SK-N-SH (cell line): ENCODE results near the gene ZNF280D. TPM values are rescaled to one million over a fixed set of nuclear protein-coding genes. Genes with fewer than 3 reads are reported as not detected.

Source experiments
- CTCF ChIA-PET: fragments of 300-600, 350-600 bp; formaldehyde crosslinking; extraction: SDS; loops from one replicate; lab custom pipeline; 2021; lab: Yijun Ruan, JAX
- POLR2A ChIA-PET: fragments of 350-600 bp; sonication (Branson Sonifier 250); formaldehyde crosslinking; extraction: SDS; loops from one replicate; lab custom pipeline; 2020; ENCODE audit warnings: antibody characterized with exemption, inconsistent platforms; lab: Yijun Ruan, JAX
- DNase-seq: peaks from one replicate; pipeline ENCODE4 v3.0.0; 2012
- H2AFZ ChIP-seq: fragments of 200-600 bp; sonication (generic); 2 replicates; pipeline ENCODE4 v1.8.1; 2016; ENCODE audit warnings: antibody characterized with exemption, mild to moderate bottlenecking, low read depth
- H3F3A ChIP-seq: fragments of 200-600 bp; sonication (generic); replicated peaks from 2 replicates; pipeline ENCODE3; 2016; ENCODE audit warnings: antibody characterized with exemption, mild to moderate bottlenecking; ENCODE audit not compliant: insufficient read depth
- H3K27ac ChIP-seq, 2 experiments: fragments of 200-500 bp in 1 of 2; fragments of 200-600 bp in 1 of 2; sonication (Bioruptor generic) in 1 of 2; sonication (generic), shearing (Covaris generic) in 1 of 2; 2 replicates each; pipeline versions ENCODE4 v1.5.1 to v1.6.1; 2014 to 2016; ENCODE audit warnings: low read depth in 2 of 2, inconsistent platforms in 1 of 2, low read length in 1 of 2, mild to moderate bottlenecking in 1 of 2, mixed read lengths in 1 of 2
- H3K27me3 ChIP-seq: fragments of 200-600 bp; sonication (generic), shearing (Covaris generic); 2 replicates; pipeline ENCODE4 v1.6.1; 2016; ENCODE audit warnings: mixed run types; ENCODE audit not compliant: insufficient read depth
- H3K36me3 ChIP-seq, 2 experiments: fragments of 200-500 bp in 1 of 2; fragments of 200-600 bp in 1 of 2; sonication (Bioruptor generic) in 1 of 2; sonication (generic) in 1 of 2; replicated peaks in 1 of 2; 2 replicates each; pipeline versions ENCODE3 to v1.5.1; 2014 to 2016; ENCODE audit warnings: low read length in 1 of 2, mild to moderate bottlenecking in 1 of 2; ENCODE audit not compliant: insufficient read depth in 2 of 2, control insufficient read depth in 1 of 2
- H3K4me1 ChIP-seq, 2 experiments: fragments of 200-500 bp in 1 of 2; fragments of 200-600 bp in 1 of 2; sonication (Bioruptor generic) in 1 of 2; sonication (generic), shearing (Covaris generic) in 1 of 2; 2 replicates each; pipeline versions ENCODE4 v1.5.1 to v1.6.1; 2014 to 2016; ENCODE audit warnings: low read depth in 1 of 2, low read length in 1 of 2, mixed run types in 1 of 2; ENCODE audit not compliant: insufficient read depth in 2 of 2, control insufficient read depth in 1 of 2
- H3K4me2 ChIP-seq: fragments of 200-600 bp; sonication (generic), shearing (Covaris generic); 2 replicates; pipeline ENCODE4 v1.6.1; 2017; ENCODE audit warnings: mixed run types
- H3K4me3 ChIP-seq, 2 experiments: fragments of 200-500 bp in 1 of 2; fragments of 200-600 bp in 1 of 2; sonication (Bioruptor generic) in 1 of 2; sonication (generic), shearing (Covaris generic) in 1 of 2; 2 replicates each; pipeline versions ENCODE4 v1.5.1 to v1.8.1; 2014 to 2016; ENCODE audit warnings: low read depth in 2 of 2, inconsistent platforms in 1 of 2, low read length in 1 of 2, mild to moderate bottlenecking in 1 of 2, mixed read lengths in 1 of 2, moderate library complexity in 1 of 2
- H3K79me2 ChIP-seq: fragments of 200-600 bp; sonication (generic); 2 replicates; pipeline ENCODE4 v1.8.1; 2017; ENCODE audit warnings: mild to moderate bottlenecking; ENCODE audit not compliant: insufficient read depth
- H3K9ac ChIP-seq: fragments of 200-600 bp; sonication (generic); 2 replicates; pipeline ENCODE4 v1.6.1; 2017; ENCODE audit warnings: mixed run types
- H3K9me2 ChIP-seq: fragments of 200-600 bp; sonication (generic); 2 replicates; pipeline ENCODE4 v1.6.1; 2017; ENCODE audit warnings: mixed run types
- H3K9me3 ChIP-seq: fragments of 200-600 bp; sonication (generic); 2 replicates; pipeline ENCODE4 v1.6.1; 2017; ENCODE audit warnings: mixed run types, mild to moderate bottlenecking, moderate library complexity
- H4K20me1 ChIP-seq: fragments of 200-600 bp; sonication (generic); 2 replicates; pipeline ENCODE4 v1.6.1; 2017; ENCODE audit warnings: mild to moderate bottlenecking, mixed run types; ENCODE audit not compliant: insufficient read depth
- ELF1 ChIP-seq: IDR thresholded peaks from 2 replicates; pipeline ENCODE4 v1.4.0; 2012
- EZH2phosphoT487 ChIP-seq: fragments of 200-600 bp; sonication (generic); IDR thresholded peaks from 2 replicates; pipeline ENCODE4 v1.6.1; 2017; ENCODE audit warnings: low read depth, mixed run types, mild to moderate bottlenecking, antibody characterized with exemption, moderate library complexity, borderline replicate concordance
- FOSL2 ChIP-seq: IDR thresholded peaks from 2 replicates; pipeline ENCODE4 v1.4.0; 2012; ENCODE audit warnings: low read depth, mild to moderate bottlenecking, moderate library complexity, borderline replicate concordance
- NFIC ChIP-seq: IDR thresholded peaks from 2 replicates; pipeline ENCODE4 v1.4.0; 2012; ENCODE audit warnings: borderline replicate concordance
- POLR2AphosphoS5 ChIP-seq: IDR thresholded peaks from 2 replicates; pipeline ENCODE4 v1.6.1; 2012; ENCODE audit warnings: low read depth, low read length
- SMC3 ChIP-seq: IDR thresholded peaks from 2 replicates; pipeline ENCODE4 v1.6.1; 2012; ENCODE audit warnings: low read depth, low read length, improper control_type of control experiment
- TCF12 ChIP-seq: IDR thresholded peaks from 2 replicates; pipeline ENCODE4 v1.4.0; 2012
- YY1 ChIP-seq: IDR thresholded peaks from 2 replicates; pipeline ENCODE4 v1.4.0; 2012; ENCODE audit warnings: low read depth, mild to moderate bottlenecking
- WGBS: methylation state at CpG from one replicate; pipeline ENCODE4 v1.1.6; 2017; ENCODE audit warnings: low lambda C conversion rate; 5-methylcytosine and 5-hydroxymethylcytosine counted together
- polyA plus RNA-seq, 3 experiments: library from polyadenylated mRNA; depleted of rRNA; stranded (reverse); fragments of >200 nt; gene quantifications; 2 replicates each; pipeline ENCODE4 v1.2.3, GENCODE V29; 2012
- TF ChIP-seq, protein P1 (sequence below): fragments of 150-350 bp; IDR thresholded peaks from 2 replicates; pipeline ENCODE4 v1.6.1; 2017; ENCODE audit warnings: antibody characterized with exemption, low read length, low read depth, borderline replicate concordance
- TF ChIP-seq, protein P2 (sequence below): fragments of 200-600 bp; sonication (generic); IDR thresholded peaks from 2 replicates; pipeline ENCODE4 v1.6.1; 2017; ENCODE audit warnings: antibody characterized with exemption, mild to moderate bottlenecking, moderate library complexity
- TF ChIP-seq, protein P3 (sequence below): IDR thresholded peaks from 2 replicates; pipeline ENCODE4; 2012
- TF ChIP-seq, protein P4 (sequence below): fragments of 150-350 bp; IDR thresholded peaks from 2 replicates; pipeline ENCODE4 v1.6.1; 2016; ENCODE audit warnings: mild to moderate bottlenecking, low read depth, low read length

ZNF280D gene
- polyA plus RNA-seq, 1 of the 3 experiments (the other 2 are of a cell fraction), result 5.4 TPM

DNA sequence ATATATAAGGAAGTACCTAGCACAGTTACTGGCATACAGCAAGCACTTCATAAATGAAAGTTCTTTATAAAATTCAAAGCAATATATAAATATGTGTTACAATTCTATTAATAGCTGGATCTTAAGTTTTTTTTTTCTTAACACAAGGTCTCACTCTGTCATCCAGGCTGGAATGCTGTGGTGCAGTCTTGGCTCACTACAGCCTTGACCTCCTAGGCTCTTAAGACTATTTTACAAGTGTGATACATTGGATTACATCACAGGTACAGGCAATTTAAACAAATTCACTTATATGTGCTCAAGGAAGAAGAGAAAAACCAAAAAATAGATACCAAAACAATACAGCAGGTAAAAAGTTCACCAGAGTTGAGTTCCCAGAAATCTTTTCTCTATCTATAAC is 60.6 kb downstream of the ZNF280D start:
- POLR2A ChIA-PET, result no interaction called here
- CTCF ChIA-PET, result no interaction called here
- TF ChIP-seq NFIC, result no peak
- no peak for TF ChIP-seq YY1
- no peak for TF ChIP-seq ELF1
- TF ChIP-seq POLR2AphosphoS5, result no peak
- TF ChIP-seq, protein P1, sequence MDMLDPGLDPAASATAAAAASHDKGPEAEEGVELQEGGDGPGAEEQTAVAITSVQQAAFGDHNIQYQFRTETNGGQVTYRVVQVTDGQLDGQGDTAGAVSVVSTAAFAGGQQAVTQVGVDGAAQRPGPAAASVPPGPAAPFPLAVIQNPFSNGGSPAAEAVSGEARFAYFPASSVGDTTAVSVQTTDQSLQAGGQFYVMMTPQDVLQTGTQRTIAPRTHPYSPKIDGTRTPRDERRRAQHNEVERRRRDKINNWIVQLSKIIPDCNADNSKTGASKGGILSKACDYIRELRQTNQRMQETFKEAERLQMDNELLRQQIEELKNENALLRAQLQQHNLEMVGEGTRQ, result no peak
- no peak for TF ChIP-seq EZH2phosphoT487
- no peak for TF ChIP-seq SMC3

DNA sequence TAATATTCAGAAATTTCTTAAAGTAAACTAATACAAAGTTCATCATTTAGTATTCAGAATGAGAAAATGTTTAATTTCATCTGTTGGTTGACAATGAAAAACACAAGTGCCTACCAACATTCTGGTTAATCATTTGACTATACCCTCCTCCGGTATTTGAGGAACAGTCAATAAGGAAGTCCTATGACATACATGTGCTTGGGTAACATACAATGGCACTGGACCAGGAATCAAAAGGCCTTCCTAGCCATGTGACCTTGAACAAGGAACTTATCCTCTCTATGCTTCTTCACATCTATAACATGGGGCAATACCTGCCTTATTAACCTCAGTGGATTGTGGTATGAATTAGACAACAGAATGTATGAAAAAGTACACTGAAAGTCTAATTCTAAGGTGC is 65.8 kb downstream of the ZNF280D start:
- Histone ChIP-seq H3K4me1 (no peaks in the 10 kb centered on the region), H3K9ac (no peak overlapping the region), H3K4me2 (no peak overlapping the region), H3K27me3 (no peaks in the 10 kb centered on the region), H4K20me1 (no peaks in the 10 kb centered on the region), H3K9me3 (no peaks in the 10 kb centered on the region), H3K9me2 (no peaks in the 10 kb centered on the region), H3K4me3 (no peak overlapping the region), H3K36me3 (peaks cover 50% of the 10 kb centered on the region in 2 experiments), H3K27ac (no peak overlapping the region), H2AFZ (no peak overlapping the region), H3K79me2 (no peaks in the 10 kb centered on the region), H3F3A (peaks cover 11% of the 10 kb centered on the region)
- WGBS, result 100% methylated on average over 1 of the region's 1 CpG
- CTCF ChIA-PET, result no interaction called here
- POLR2A ChIA-PET, result no interaction called here
- TF ChIP-seq, protein P1, result no peak
- no peak for TF ChIP-seq FOSL2
- TF ChIP-seq, protein P2, sequence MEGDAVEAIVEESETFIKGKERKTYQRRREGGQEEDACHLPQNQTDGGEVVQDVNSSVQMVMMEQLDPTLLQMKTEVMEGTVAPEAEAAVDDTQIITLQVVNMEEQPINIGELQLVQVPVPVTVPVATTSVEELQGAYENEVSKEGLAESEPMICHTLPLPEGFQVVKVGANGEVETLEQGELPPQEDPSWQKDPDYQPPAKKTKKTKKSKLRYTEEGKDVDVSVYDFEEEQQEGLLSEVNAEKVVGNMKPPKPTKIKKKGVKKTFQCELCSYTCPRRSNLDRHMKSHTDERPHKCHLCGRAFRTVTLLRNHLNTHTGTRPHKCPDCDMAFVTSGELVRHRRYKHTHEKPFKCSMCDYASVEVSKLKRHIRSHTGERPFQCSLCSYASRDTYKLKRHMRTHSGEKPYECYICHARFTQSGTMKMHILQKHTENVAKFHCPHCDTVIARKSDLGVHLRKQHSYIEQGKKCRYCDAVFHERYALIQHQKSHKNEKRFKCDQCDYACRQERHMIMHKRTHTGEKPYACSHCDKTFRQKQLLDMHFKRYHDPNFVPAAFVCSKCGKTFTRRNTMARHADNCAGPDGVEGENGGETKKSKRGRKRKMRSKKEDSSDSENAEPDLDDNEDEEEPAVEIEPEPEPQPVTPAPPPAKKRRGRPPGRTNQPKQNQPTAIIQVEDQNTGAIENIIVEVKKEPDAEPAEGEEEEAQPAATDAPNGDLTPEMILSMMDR, result no peak
- TF ChIP-seq TCF12, result no peak
- TF ChIP-seq, protein P3, sequence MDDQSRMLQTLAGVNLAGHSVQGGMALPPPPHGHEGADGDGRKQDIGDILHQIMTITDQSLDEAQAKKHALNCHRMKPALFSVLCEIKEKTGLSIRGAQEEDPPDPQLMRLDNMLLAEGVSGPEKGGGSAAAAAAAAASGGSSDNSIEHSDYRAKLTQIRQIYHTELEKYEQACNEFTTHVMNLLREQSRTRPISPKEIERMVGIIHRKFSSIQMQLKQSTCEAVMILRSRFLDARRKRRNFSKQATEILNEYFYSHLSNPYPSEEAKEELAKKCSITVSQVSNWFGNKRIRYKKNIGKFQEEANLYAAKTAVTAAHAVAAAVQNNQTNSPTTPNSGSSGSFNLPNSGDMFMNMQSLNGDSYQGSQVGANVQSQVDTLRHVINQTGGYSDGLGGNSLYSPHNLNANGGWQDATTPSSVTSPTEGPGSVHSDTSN, result no peak
- TF ChIP-seq, protein P4, sequence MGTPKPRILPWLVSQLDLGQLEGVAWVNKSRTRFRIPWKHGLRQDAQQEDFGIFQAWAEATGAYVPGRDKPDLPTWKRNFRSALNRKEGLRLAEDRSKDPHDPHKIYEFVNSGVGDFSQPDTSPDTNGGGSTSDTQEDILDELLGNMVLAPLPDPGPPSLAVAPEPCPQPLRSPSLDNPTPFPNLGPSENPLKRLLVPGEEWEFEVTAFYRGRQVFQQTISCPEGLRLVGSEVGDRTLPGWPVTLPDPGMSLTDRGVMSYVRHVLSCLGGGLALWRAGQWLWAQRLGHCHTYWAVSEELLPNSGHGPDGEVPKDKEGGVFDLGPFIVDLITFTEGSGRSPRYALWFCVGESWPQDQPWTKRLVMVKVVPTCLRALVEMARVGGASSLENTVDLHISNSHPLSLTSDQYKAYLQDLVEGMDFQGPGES, result no peak
- DNase-seq, result no peak

More for the DNA sequence above, 60.6 kb downstream of the ZNF280D start:
- Histone ChIP-seq H3K27ac (no peak overlapping the region), H3K4me1 (no peaks in the 10 kb centered on the region), H3K9me2 (no peaks in the 10 kb centered on the region), H3K9me3 (no peaks in the 10 kb centered on the region), H3K9ac (no peak overlapping the region), H3K79me2 (no peaks in the 10 kb centered on the region), H3K27me3 (no peaks in the 10 kb centered on the region), H3K36me3 (peaks cover 37 to 47% of the 10 kb centered on the region in 2 experiments), H2AFZ (no peak overlapping the region), H3K4me3 (no peak overlapping the region), H3F3A (peaks cover 11% of the 10 kb centered on the region), H3K4me2 (no peak overlapping the region), H4K20me1 (no peaks in the 10 kb centered on the region)
- no peak for DNase-seq
